22Rv1 (cell line): Measurements from ENCODE around the gene MAD1L1.

Experiments
- H3K27ac ChIP-seq: fragments of 450-650 bp; 2 replicates; pipeline ENCODE4 v1.5.1; 2017
- CTCF ChIP-seq: fragments of 450-650 bp; IDR thresholded peaks from 2 replicates; pipeline ENCODE4 v1.5.1; 2017; ENCODE audit warnings: mild to moderate bottlenecking
- ZFX ChIP-seq: fragments of 450-650 bp; IDR thresholded peaks from 2 replicates; pipeline ENCODE4 v1.6.1; 2017; ENCODE audit warnings: antibody characterized with exemption, borderline replicate concordance

Gene MAD1L1

GRCh38 chr7:2146676-2147472 lies 85.9 kb downstream of the MAD1L1 start:
- no peak for TF ChIP-seq ZFX
- no peak for TF ChIP-seq CTCF
- no peak overlapping the region for H3K27ac ChIP-seq

GRCh38 chr7:2145835-2146580 lies 86.7 kb downstream of the MAD1L1 start:
- no peak overlapping the region for H3K27ac ChIP-seq
- no peak for TF ChIP-seq ZFX
- TF ChIP-seq CTCF = no peak

GRCh38 chr7:2144926-2145325 lies 87.8 kb downstream of the MAD1L1 start:
- no peak for TF ChIP-seq CTCF
- TF ChIP-seq ZFX = no peak
- no peak overlapping the region for H3K27ac ChIP-seq

- H3K27ac ChIP-seq = no peak overlapping the region
- no peak for TF ChIP-seq ZFX
- TF ChIP-seq CTCF = no peak
Measured at GRCh38 chr7:2143981-2144595, 88.7 kb downstream of the MAD1L1 start.

- H3K27ac ChIP-seq = no peak overlapping the region
- TF ChIP-seq ZFX (no peak), CTCF (no peak)
Measured at GRCh38 chr7:2143450-2143849, 89.3 kb downstream of the MAD1L1 start.

GRCh38 chr7:2142386-2142785 lies 90.4 kb downstream of the MAD1L1 start:
- TF ChIP-seq CTCF (no peak), ZFX (no peak)
- H3K27ac ChIP-seq = no peak overlapping the region

GRCh38 chr7:2141651-2142050 lies 91.1 kb downstream of the MAD1L1 start:
- no peak overlapping the region for H3K27ac ChIP-seq
- TF ChIP-seq CTCF = no peak
- no peak for TF ChIP-seq ZFX
